ENCODE results near the gene GABRB1. TPM values are rescaled to one million over a fixed set of nuclear protein-coding genes. Genes with fewer than 3 reads are reported as not detected.

The GABRB1 gene
- total RNA-seq, 1 donor from 2014 or later, result not detected

DNA sequence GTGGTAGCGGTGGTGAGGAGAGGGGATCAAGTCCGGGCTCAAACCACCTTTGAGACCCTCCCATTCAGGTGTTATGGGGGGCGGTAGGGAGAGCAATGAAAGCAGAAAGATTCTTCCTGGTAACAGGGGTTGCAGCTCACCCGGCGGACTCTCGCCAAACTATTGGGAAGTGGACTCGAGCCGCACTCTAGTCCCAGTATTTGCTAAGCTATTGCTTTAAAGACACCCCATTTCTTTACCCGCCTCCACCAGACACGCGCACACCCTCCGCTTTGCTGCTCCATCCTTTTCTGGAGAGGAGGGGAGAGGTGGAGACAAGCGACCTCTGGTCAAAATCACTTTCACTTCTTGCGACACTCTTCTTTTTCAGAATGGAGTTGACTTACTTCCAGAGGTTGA lies 37.4 kb upstream of the GABRB1 start:
- H3K4me1 Mint-ChIP-seq, result peaks cover 7% of the 10 kb centered on the region
- H3K4me3 Mint-ChIP-seq, result no peak overlapping the region
- ChIA-PET POLR2A (no interaction called here), CTCF (no interaction called here)
- H3K9me3 Mint-ChIP-seq, result no peaks in the 10 kb centered on the region
- intact Hi-C loops (cut with micrococcal nuclease), result no loop called here
- DNase-seq, result no peak
- H3K27ac Mint-ChIP-seq, result no peak overlapping the region
- no peaks in the 10 kb centered on the region for H3K36me3 Mint-ChIP-seq (ENCODE audit: low read depth)
- no peak for ATAC-seq (ENCODE audit: low read depth)
- TF ChIP-seq CTCF (IDR thresholded peaks at IDR 0.05), result no peak
- H3K27me3 Mint-ChIP-seq, result peaks cover 34% of the 10 kb centered on the region

- Mint-ChIP-seq H3K27ac (no peak overlapping the region), H3K9me3 (no peaks in the 10 kb centered on the region), H3K4me3 (no peak overlapping the region), H3K4me1 (no peaks in the 10 kb centered on the region), H3K36me3 (ENCODE audit: low read depth) (no peaks in the 10 kb centered on the region), H3K27me3 (peaks cover 11% of the 10 kb centered on the region)
- POLR2A ChIA-PET, result no interaction called here
- DNase-seq (no peak), ATAC-seq (ENCODE audit: low read depth) (no peak)
- no peak for TF ChIP-seq CTCF (IDR thresholded peaks at IDR 0.05)
- CTCF ChIA-PET, result no interaction called here
- intact Hi-C loops (cut with micrococcal nuclease), result no loop called here
Measured at GRCh38 chr4:46999566-46999965, 31.8 kb upstream of the GABRB1 start.

GRCh38 chr4:47000406-47000805 lies 31.0 kb upstream of the GABRB1 start:
- H3K36me3 Mint-ChIP-seq (ENCODE audit: low read depth), result no peaks in the 10 kb centered on the region
- H3K4me3 Mint-ChIP-seq, result no peak overlapping the region
- peaks cover 6% of the 10 kb centered on the region for H3K27me3 Mint-ChIP-seq
- POLR2A ChIA-PET, result no interaction called here
- DNase-seq (no peak), ATAC-seq (ENCODE audit: low read depth) (no peak)
- no peaks in the 10 kb centered on the region for H3K4me1 Mint-ChIP-seq
- CTCF ChIA-PET, result no interaction called here
- no peak overlapping the region for H3K27ac Mint-ChIP-seq
- TF ChIP-seq CTCF (IDR thresholded peaks at IDR 0.05), result no peak
- H3K9me3 Mint-ChIP-seq, result no peaks in the 10 kb centered on the region
- intact Hi-C loops (cut with micrococcal nuclease), result no loop called here

GRCh38 chr4:47002580-47002979 lies 28.8 kb upstream of the GABRB1 start:
- ChIA-PET POLR2A (no interaction called here), CTCF (no interaction called here)
- Mint-ChIP-seq H3K9me3 (no peaks in the 10 kb centered on the region), H3K27me3 (peaks cover 3% of the 10 kb centered on the region), H3K4me1 (no peaks in the 10 kb centered on the region), H3K4me3 (no peak overlapping the region), H3K27ac (no peak overlapping the region), H3K36me3 (ENCODE audit: low read depth) (no peaks in the 10 kb centered on the region)
- intact Hi-C loops (cut with micrococcal nuclease), result no loop called here
- no peak for TF ChIP-seq CTCF (IDR thresholded peaks at IDR 0.05)
- ATAC-seq (ENCODE audit: low read depth) (no peak), DNase-seq (no peak)

DNA sequence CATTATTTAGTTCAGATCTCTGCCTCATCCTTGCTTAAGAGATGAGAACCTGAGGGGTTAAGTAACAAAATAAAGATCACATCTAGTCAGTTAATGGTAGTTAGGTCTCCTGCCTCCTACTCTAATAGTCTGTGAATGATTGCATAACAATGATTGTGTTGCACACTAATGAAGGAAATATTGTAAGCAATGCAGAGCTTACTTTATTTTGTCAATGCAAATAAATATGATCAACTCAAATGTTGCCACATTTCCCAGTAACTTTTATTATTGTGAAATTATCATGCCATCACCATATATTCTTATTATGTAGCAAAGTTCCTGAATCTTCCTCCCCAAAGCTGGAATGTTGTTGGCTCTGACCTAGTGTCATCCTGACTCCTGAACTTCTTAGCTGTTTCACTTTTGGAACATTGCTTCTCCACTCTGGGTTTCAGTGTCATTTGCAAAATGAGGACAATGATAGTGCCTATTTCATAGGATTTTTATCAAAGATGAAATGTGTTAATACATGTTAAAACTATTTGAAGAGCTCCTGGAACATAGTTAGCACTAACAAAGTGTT lies 20.9 kb upstream of the GABRB1 start:
- Mint-ChIP-seq H3K27ac (no peak overlapping the region), H3K4me3 (no peak overlapping the region), H3K4me1 (peaks cover 6% of the 10 kb centered on the region), H3K36me3 (ENCODE audit: low read depth) (no peaks in the 10 kb centered on the region), H3K9me3 (peaks cover 3% of the 10 kb centered on the region), H3K27me3 (no peaks in the 10 kb centered on the region)
- TF ChIP-seq CTCF (IDR thresholded peaks at IDR 0.05), result no peak
- intact Hi-C loops (cut with micrococcal nuclease), result no loop called here
- POLR2A ChIA-PET, result no interaction called here
- DNase-seq (no peak), ATAC-seq (ENCODE audit: low read depth) (no peak)
- CTCF ChIA-PET, result no interaction called here

All from activated B cell treated with CpG ODN at 0.5 μM for 24 hours (primary cell).